Inferior parietal cortex (tissue), 1 donor: ENCODE measurements around the gene OSTN.

Source experiments
- DNase-seq: peaks from one replicate; pipeline ENCODE4 v3.0.0-alpha.2; 2016; ENCODE audit errors: extremely low spot score

Gene OSTN

GRCh38 chr3:191313296-191313695 is 114.3 kb downstream of the OSTN start:
- no peak for DNase-seq

- DNase-seq = no peak
Measured at GRCh38 chr3:191314109-191314728, 115.2 kb downstream of the OSTN start.
